ENCODE measurements around the gene MCUR1. TPM values are rescaled to one million over a fixed set of nuclear protein-coding genes. Genes with fewer than 3 reads are reported as not detected.

Gene MCUR1
- polyA plus RNA-seq, 3 donors, result 2.4 to 7.8 (median 5.2) TPM

GRCh38 chr6:13742961-13743735, 71.2 kb downstream of the MCUR1 start:
- H2AFZ ChIP-seq (ENCODE audit: insufficient read depth, low read depth, low read length, poor library complexity, severe bottlenecking), result peak overlapping the region; percentile 13
- 81% methylated on average over 53 of the region's 56 CpGs for WGBS (ENCODE audit: insufficient coverage)
- H3K27ac ChIP-seq (ENCODE audit: low read depth in 1 of 2, low read length in 2 of 2), result no peak overlapping the region
- peaks cover 0 to 10% (median 8%) of the 10 kb centered on the region in 7 donors for H3K9me3 Mint-ChIP-seq
- H4K20me1 ChIP-seq (ENCODE audit: insufficient read depth, low read length), result no peaks in the 10 kb centered on the region
- H3K36me3 ChIP-seq (replicated peaks in 1 of 2; ENCODE audit: control insufficient read depth in 1 of 2, insufficient read depth in 2 of 2, low read length in 2 of 2), result no peaks in the 10 kb centered on the region
- peak overlapping the region in 1 of 7 donors; percentile 31 for H3K27ac Mint-ChIP-seq
- peaks cover 0 to 11% of the 10 kb centered on the region in 2 donors for H3K9me3 ChIP-seq (replicated peaks in 1 of 2; ENCODE audit: control insufficient read depth in 1 of 2, insufficient read depth in 1 of 2, low read length in 2 of 2)
- H3K9ac ChIP-seq (ENCODE audit: insufficient read depth, low read length, poor library complexity, severe bottlenecking), result no peak overlapping the region
- no peaks in the 10 kb centered on the region for H3K36me3 Mint-ChIP-seq
- H3K27me3 ChIP-seq (ENCODE audit: control insufficient read depth in 2 of 2, insufficient read depth in 2 of 2, low read length in 2 of 2), result no peaks in the 10 kb centered on the region
- no peaks in the 10 kb centered on the region for H3K4me1 Mint-ChIP-seq
- no peaks in the 10 kb centered on the region for H3K79me2 ChIP-seq (ENCODE audit: insufficient read depth, low read length)
- TF ChIP-seq, protein P1, sequence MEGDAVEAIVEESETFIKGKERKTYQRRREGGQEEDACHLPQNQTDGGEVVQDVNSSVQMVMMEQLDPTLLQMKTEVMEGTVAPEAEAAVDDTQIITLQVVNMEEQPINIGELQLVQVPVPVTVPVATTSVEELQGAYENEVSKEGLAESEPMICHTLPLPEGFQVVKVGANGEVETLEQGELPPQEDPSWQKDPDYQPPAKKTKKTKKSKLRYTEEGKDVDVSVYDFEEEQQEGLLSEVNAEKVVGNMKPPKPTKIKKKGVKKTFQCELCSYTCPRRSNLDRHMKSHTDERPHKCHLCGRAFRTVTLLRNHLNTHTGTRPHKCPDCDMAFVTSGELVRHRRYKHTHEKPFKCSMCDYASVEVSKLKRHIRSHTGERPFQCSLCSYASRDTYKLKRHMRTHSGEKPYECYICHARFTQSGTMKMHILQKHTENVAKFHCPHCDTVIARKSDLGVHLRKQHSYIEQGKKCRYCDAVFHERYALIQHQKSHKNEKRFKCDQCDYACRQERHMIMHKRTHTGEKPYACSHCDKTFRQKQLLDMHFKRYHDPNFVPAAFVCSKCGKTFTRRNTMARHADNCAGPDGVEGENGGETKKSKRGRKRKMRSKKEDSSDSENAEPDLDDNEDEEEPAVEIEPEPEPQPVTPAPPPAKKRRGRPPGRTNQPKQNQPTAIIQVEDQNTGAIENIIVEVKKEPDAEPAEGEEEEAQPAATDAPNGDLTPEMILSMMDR (IDR thresholded peaks at IDR 0.05), result no peak
- H3K4me3 ChIP-seq (replicated peaks in 1 of 3; ENCODE audit: low read depth in 2 of 3, low read length in 3 of 3), result peak overlapping the region in 1 of 3 experiments; percentile 30
- H3K4me2 ChIP-seq (replicated peaks; ENCODE audit: extremely low read depth, low read length, poor library complexity, severe bottlenecking), result peak overlapping the region; percentile 11
- no peaks in the 10 kb centered on the region for H3K4me1 ChIP-seq (ENCODE audit: control insufficient read depth in 1 of 2, insufficient read depth in 2 of 2, low read length in 2 of 2)
- no peak for DNase-seq
- intact Hi-C loops (cut with micrococcal nuclease), result no loop called here
- H3K4me3 Mint-ChIP-seq, result peak overlapping the region; percentile 54 to 80
- H3K27me3 Mint-ChIP-seq (ENCODE audit: low read depth in 3 of 3), result peaks cover 1 to 6% (median 5%) of the 10 kb centered on the region in 3 donors

DNA sequence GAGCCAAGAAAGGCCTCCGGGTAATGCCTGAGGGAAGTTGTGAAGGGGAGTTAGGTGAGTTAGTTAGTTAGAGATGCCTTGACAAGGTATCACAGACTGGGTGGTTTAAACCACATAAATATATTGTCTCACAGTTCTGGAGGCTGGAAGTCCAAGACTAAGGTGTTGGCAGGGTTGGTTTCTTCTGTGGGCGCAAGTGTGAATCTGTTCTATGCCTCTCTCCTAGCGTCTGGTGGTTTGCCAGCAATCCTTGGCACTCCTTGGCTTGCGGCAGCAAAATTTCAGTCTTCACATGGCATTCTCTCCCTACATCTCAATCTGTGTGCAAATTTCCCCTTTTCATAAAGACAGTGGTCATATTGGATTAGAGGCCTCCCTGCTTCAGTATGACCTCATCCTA, 73.0 kb downstream of the MCUR1 start:
- TF ChIP-seq, protein P1 (IDR thresholded peaks at IDR 0.05), result no peak
- Histone ChIP-seq H3K79me2 (ENCODE audit: insufficient read depth, low read length) (no peaks in the 10 kb centered on the region), H3K4me3 (replicated peaks in 1 of 3; ENCODE audit: low read depth in 2 of 3, low read length in 3 of 3) (no peak overlapping the region), H3K9ac (ENCODE audit: insufficient read depth, low read length, poor library complexity, severe bottlenecking) (no peak overlapping the region), H3K27me3 (ENCODE audit: control insufficient read depth in 2 of 2, insufficient read depth in 2 of 2, low read length in 2 of 2) (no peaks in the 10 kb centered on the region), H4K20me1 (ENCODE audit: insufficient read depth, low read length) (no peaks in the 10 kb centered on the region), H2AFZ (ENCODE audit: insufficient read depth, low read depth, low read length, poor library complexity, severe bottlenecking) (no peak overlapping the region), H3K27ac (ENCODE audit: low read depth in 1 of 2, low read length in 2 of 2) (no peak overlapping the region), H3K36me3 (replicated peaks in 1 of 2; ENCODE audit: control insufficient read depth in 1 of 2, insufficient read depth in 2 of 2, low read length in 2 of 2) (no peaks in the 10 kb centered on the region), H3K4me2 (replicated peaks; ENCODE audit: extremely low read depth, low read length, poor library complexity, severe bottlenecking) (no peak overlapping the region), H3K9me3 (replicated peaks in 1 of 2; ENCODE audit: control insufficient read depth in 1 of 2, insufficient read depth in 1 of 2, low read length in 2 of 2) (peaks cover 0 to 11% of the 10 kb centered on the region in 2 donors), H3K4me1 (ENCODE audit: control insufficient read depth in 1 of 2, insufficient read depth in 2 of 2, low read length in 2 of 2) (no peaks in the 10 kb centered on the region)
- no peak for DNase-seq
- Mint-ChIP-seq H3K27me3 (ENCODE audit: low read depth in 3 of 3) (peaks cover 2 to 6% (median 2%) of the 10 kb centered on the region in 3 donors), H3K4me3 (no peak overlapping the region), H3K9me3 (peaks cover 0 to 10% (median 8%) of the 10 kb centered on the region in 7 donors), H3K4me1 (no peaks in the 10 kb centered on the region), H3K36me3 (no peaks in the 10 kb centered on the region), H3K27ac (no peak overlapping the region)
- WGBS (ENCODE audit: insufficient coverage), result 90% methylated on average over 2 of the region's 4 CpGs
- intact Hi-C loops (cut with micrococcal nuclease), result no loop called here

Other genes with a start within 250 kb of the MCUR1 start
- 1 to 10 TPM; 3.3 to 5.0 (median 3.4) TPM for gene SIRT5, start 240.0 kb downstream of the MCUR1 start, polyA plus RNA-seq
- gene NOL7, start 199.2 kb downstream of the MCUR1 start, polyA plus RNA-seq, result 10 to 100 TPM; 22.7 to 58.5 (median 56.9) TPM
- gene RANBP9, start 102.7 kb downstream of the MCUR1 start, polyA plus RNA-seq, result 10 to 100 TPM in 1 of 3 donors, 1 to 10 TPM in 2; 1.8 to 26.1 (median 2.0) TPM
- gene RNF182, start 110.4 kb upstream of the MCUR1 start, polyA plus RNA-seq, result not detected

Measured in CD14-positive monocyte (primary cell).